ENCODE results near the gene MLF2. TPM values are rescaled to one million over a fixed set of nuclear protein-coding genes. Genes with fewer than 3 reads are reported as not detected.

MLF2 gene, protein sequence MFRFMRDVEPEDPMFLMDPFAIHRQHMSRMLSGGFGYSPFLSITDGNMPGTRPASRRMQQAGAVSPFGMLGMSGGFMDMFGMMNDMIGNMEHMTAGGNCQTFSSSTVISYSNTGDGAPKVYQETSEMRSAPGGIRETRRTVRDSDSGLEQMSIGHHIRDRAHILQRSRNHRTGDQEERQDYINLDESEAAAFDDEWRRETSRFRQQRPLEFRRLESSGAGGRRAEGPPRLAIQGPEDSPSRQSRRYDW
- 156 TPM for total RNA-seq
- long read RNA-seq, transcript MLF2-201 (9 exons, 1,969 nt) = major isoform, 144 of 161 reads
- long read RNA-seq, partial matches to known transcripts = 14 of 161 reads
- long read RNA-seq, other reads (novel, unspliced or antisense) = 3 of 161 reads

GRCh38 chr12:6752921-6753771, at the start of gene MLF2:
Gene MLF2, minus strand, starts transcription at chr12:6753141. Its CDS starts 807 bp downstream, at chr12:6752334.
- DNase-seq (ENCODE audit: missing footprints) = peak; percentile 98
- peak; percentile 97 for ATAC-seq
- intact Hi-C loops (cut with DNase I) = loop anchor here (1.0 to 2.0 kb wide), 5 partner anchors 13 to 72 kb away; partner anchors contain the start of genes PTMS and ZNF384

DNA sequence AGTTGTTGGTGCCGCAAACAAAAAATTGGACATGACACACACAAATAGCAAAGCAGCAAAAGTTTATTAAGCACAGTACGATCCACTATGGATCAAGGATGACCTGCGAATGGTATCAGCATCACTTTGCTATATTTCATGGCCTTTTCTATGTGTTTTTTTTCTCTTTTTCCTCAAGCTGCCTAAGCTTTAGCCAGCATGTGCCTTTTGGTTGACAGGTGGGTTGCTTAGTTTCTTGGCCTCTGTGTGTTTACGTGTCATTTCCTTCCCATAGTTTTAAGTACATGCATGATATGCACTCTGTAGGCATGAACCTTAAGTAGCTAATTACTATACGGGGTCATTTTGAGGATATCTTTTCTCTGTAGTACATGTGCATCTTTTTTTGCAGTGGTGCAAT, 46.2 kb upstream of the MLF2 start:
- ATAC-seq = no peak
- DNase-seq (ENCODE audit: missing footprints) = no peak
- intact Hi-C loops (cut with DNase I) = no loop called here

GRCh38 chr12:6796576-6796975, 43.6 kb upstream of the MLF2 start:
- intact Hi-C loops (cut with DNase I) = no loop called here
- DNase-seq (ENCODE audit: missing footprints) (no peak), ATAC-seq (no peak)

GRCh38 chr12:6795088-6795487, 42.1 kb upstream of the MLF2 start:
- intact Hi-C loops (cut with DNase I) = no loop called here
- no peak for ATAC-seq

DNA sequence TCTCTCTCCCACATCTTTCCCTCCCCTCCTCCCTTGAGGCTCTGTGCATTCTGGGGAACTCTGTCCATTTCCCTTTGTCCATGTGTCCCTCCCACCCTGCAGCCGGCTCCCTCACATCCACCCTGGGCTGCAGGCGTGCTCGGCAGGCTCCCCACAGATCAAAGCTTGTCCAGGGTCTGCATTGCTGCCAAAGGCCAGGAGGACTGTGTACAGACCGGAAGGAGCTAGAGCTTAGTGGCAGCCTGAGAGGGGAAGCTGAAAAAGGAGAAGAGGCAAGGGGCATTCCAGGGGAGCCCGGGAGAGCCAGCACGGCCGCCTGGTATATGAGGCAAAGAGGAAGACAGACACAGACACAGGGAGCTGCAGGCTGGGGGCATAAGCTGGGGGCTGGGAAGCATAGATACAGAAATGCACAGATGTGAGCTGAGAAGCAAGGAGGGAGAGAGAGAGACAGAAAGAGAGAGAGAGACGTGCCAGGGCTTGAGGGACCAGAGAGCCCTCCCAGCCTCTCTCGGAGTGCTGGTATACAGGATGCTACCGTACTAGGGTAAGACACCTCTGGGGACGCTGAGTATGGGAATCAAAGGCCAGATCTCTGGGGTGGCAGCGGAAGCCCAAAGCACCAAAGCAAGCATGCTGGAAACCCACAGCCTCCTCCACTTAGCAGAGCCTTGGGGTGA, 39.7 kb upstream of the MLF2 start:
- DNase-seq (ENCODE audit: missing footprints) (peak; percentile 81), ATAC-seq (peak; percentile 70)
- intact Hi-C loops (cut with DNase I) = loop anchor here (1.0 kb wide), 1 partner anchor 37 kb away; no protein-coding TSS in a partner anchor

More at GRCh38 chr12:6795088-6795487, 42.1 kb upstream of the MLF2 start:
- DNase-seq (ENCODE audit: missing footprints) = no peak

GRCh38 chr12:6791931-6792520, 39.1 kb upstream of the MLF2 start:
- no peak for DNase-seq (ENCODE audit: missing footprints)
- intact Hi-C loops (cut with DNase I) = no loop called here
- peak; percentile 9 for ATAC-seq

DNA sequence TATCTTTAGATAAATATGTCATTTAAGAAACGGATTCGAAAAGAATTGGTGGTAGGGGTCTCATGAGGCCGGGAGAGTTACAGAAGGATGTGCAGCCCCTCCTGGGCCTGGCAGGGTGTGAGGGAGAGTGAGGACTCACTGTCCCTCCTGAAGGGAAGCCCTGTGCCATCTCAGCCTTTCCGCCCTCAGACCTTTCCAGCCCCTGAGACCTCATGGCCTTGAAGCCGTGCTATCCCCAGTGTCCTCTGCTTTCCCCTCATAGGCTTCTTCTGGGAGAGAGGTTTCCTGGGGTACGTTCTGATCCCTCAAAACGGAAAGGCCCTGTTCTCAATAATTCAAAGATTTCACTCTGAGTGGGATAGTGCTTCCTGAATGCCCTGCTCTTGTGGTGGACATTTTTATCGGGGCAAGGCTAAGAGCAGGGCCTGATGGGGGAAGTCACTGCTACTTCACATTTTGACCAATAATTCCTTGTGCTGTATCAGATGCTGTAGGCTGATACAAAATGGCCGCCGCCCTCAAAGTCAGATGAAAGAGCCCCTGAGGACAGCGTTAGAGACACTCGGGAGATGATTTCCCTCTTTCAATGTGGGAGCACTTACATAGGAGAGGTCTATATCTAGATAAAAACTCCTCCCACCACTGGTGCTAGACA, 37.7 kb upstream of the MLF2 start:
- intact Hi-C loops (cut with DNase I) = no loop called here
- DNase-seq (ENCODE audit: missing footprints) = no peak
- ATAC-seq = no peak

- ATAC-seq (peak; percentile 77), DNase-seq (ENCODE audit: missing footprints) (peak; percentile 87)
- intact Hi-C loops (cut with DNase I) = no loop called here
Observed at GRCh38 chr12:6788972-6789924, 36.3 kb upstream of the MLF2 start, which contains the start of gene CD4. Gene CD4, plus strand, starts transcription at chr12:6789528. Its CDS starts 10,611 bp downstream, at chr12:6800139.

GRCh38 chr12:6787309-6787708, 34.4 kb upstream of the MLF2 start:
- ATAC-seq (no peak), DNase-seq (ENCODE audit: missing footprints) (no peak)
- intact Hi-C loops (cut with DNase I) = no loop called here

GRCh38 chr12:6786416-6787094, 33.6 kb upstream of the MLF2 start:
- intact Hi-C loops (cut with DNase I) = no loop called here
- no peak for DNase-seq (ENCODE audit: missing footprints)
- ATAC-seq = no peak

DNA sequence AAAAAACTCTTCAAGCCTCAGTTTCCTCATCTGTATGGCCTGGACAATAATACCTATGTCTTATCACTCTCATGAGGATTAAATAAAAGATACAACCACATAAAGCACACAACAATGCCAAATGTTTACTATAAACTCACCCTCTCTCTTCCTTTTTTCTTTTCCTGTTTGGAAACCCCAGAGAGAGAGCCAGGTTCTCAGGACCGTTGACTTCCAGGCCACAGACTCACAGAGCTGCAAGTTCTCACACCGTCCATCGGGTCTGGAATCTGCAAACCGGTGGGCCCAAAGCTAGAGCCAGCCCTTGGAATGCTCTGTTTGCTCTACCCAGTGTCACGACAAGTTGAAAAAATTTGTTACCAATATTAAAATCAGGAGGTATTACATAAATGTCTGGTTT, 31.8 kb upstream of the MLF2 start:
- DNase-seq (ENCODE audit: missing footprints) = no peak
- intact Hi-C loops (cut with DNase I) = loop anchor here (5.0 kb wide), 1 partner anchor 38 kb away; the partner anchor contains the start of gene GPR162
- ATAC-seq = no peak

GRCh38 chr12:6784296-6784695, 31.4 kb upstream of the MLF2 start:
- DNase-seq (ENCODE audit: missing footprints) = no peak
- ATAC-seq = no peak
- intact Hi-C loops (cut with DNase I) = loop anchor here (5.0 kb wide), 1 partner anchor 38 kb away; the partner anchor contains the start of gene GPR162

DNA sequence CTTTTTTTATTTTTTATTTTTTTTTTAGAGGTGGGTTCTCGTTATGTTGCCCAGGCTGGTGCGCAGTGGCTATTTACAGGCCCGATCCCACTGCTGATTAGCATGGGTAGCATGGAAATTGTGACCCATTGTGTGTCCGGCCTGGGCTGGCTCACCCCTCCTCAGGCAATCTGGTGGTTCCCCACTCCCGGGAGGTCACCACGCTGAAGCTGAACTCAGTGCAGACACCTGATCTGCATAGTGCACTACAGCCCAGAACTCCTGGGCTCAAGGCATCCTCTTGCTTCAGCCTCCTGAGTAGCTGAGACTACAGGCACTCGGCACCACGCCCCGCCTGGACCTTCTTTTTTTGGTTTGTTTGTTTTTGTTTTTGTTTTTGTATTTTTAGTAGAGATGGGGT, 30.9 kb upstream of the MLF2 start:
- intact Hi-C loops (cut with DNase I) = loop anchor here (5.0 kb wide), 1 partner anchor 38 kb away; the partner anchor contains the start of gene GPR162
- DNase-seq (ENCODE audit: missing footprints) = no peak
- no peak for ATAC-seq

GRCh38 chr12:6782850-6783566, 30.1 kb upstream of the MLF2 start:
- intact Hi-C loops (cut with DNase I) = loop anchor here (5.0 kb wide), 1 partner anchor 39 kb away; the partner anchor contains the start of gene GPR162
- ATAC-seq = no peak
- DNase-seq (ENCODE audit: missing footprints) = no peak

DNA sequence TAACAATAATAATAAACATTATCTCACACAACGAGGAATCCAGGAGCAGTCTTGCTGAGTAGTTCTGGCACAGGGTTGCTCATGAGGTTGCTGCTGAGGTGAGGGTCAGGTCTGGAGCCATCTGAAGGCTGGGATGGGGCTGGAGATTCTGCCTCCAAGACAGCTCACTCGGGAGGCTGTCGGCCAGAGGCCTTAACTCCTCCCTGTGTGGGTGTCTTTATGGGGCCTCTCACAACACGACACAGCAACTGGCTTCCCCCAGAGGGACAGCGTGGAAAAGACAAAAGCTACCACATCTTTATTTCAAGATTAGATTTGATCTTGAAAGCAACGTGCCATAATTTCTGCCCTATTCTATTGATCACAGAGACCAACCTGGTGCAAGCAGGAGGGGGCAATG, 29.2 kb upstream of the MLF2 start:
- ATAC-seq (no peak), DNase-seq (ENCODE audit: missing footprints) (no peak)
- intact Hi-C loops (cut with DNase I) = loop anchor here (5.0 kb wide), 1 partner anchor 40 kb away; the partner anchor contains the start of gene GPR162

GRCh38 chr12:6780573-6780972, 27.6 kb upstream of the MLF2 start:
- intact Hi-C loops (cut with DNase I) = loop anchor here (5.0 kb wide), 1 partner anchor 42 kb away; the partner anchor contains the start of gene GPR162

More at GRCh38 chr12:6780573-6780972, 27.6 kb upstream of the MLF2 start:
- ATAC-seq (no peak), DNase-seq (ENCODE audit: missing footprints) (no peak)
